ENCODE measurements around the gene IGF2BP3. TPM values are rescaled to one million over a fixed set of nuclear protein-coding genes. Genes with fewer than 3 reads are reported as not detected.
"Not testable (repeated sequence)": the region's sequence is repeated elsewhere in the genome, so short reads cannot be mapped to it uniquely, and the experiment has no call there.

The IGF2BP3 gene
- total and polyA plus RNA-seq, 5 experiments from 2014 or later, result 0.09 to 0.64 TPM; not detected in 3

DNA sequence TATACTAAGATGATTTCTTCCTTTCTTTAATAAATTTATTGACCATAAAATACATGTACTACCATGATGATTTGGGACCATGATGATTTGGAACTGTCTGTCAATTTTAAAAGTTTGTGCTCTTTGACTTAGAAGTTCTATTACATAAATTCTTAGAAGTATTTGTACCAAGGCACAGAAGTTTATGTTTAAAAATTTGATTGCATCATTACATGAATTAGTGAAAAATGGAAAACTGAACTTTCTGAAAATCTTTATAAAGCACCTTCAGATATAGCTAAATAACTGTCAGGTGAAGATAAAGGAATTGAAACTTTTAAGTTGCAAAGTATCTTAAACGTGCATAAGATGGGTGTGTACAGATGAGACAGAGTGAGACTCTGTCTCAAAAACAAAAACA, 139.2 kb downstream of the IGF2BP3 start:
- no peak for DNase-seq
- no peak for ATAC-seq
- no peak overlapping the region for H3K4me3 Mint-ChIP-seq
- no peak overlapping the region for H3K27ac Mint-ChIP-seq
- POLR2A ChIA-PET, result no interaction called here
- H3K36me3 Mint-ChIP-seq, result no peaks in the 10 kb centered on the region
- peaks cover 0 to 6% (median 0%) of the 10 kb centered on the region in 5 donors for H3K27me3 Mint-ChIP-seq
- no peaks in the 10 kb centered on the region for H3K9me3 Mint-ChIP-seq
- H3K4me1 Mint-ChIP-seq, result peaks cover 0 to 3% (median 0%) of the 10 kb centered on the region in 4 donors

DNA sequence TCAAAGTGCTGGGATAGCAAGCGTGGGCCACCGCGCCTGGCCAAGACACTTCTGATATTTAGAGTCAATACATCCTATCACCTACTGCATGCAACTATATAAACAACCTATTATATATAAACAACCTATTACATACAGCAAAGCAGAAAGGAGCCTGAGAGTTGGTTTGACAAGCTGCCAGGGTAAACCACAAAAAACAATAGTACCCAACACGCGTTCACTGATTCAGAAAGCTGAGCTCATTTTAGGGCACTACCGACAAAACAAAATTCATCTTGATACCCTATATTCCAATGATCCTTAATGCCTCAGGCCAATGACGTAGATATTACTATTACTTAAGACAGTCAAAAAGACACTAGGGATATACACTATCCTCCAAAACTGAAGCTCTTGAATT, 154.9 kb downstream of the IGF2BP3 start:
- Mint-ChIP-seq H3K9me3 (no peaks in the 10 kb centered on the region), H3K4me3 (no peak overlapping the region), H3K36me3 (peaks cover 0 to 9% (median 5%) of the 10 kb centered on the region in 3 donors), H3K27me3 (peaks cover 0 to 5% (median 3%) of the 10 kb centered on the region in 5 donors), H3K4me1 (peaks cover 4 to 18% (median 15%) of the 10 kb centered on the region in 4 donors), H3K27ac (no peak overlapping the region)
- no peak for DNase-seq
- ATAC-seq, result no peak
- POLR2A ChIA-PET, result interaction anchor here (0.9 kb wide), 1 partner anchor 12 kb away, joined by 5 read pairs; no protein-coding TSS in a partner anchor

DNA sequence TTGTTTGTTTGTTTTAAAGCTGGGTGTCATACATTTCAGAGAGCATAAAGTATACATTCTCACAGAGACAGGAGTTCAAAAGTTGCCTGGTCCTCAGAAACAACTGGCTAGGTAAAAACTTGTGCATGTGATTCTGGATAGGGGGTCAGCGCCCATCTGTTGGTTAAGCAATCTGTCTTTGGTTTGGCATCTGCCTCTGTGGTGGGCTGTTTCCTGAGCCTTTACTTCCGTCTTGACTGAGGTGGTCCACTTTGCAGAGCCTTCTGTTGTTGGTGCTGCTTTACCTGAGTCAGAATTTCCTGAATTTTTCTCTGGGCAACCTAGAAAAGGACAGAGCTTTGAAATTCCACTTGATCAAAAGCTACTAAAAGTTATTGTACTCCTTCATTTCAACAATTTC, 158.2 kb downstream of the IGF2BP3 start:
- H3K9me3 Mint-ChIP-seq, POLR2A ChIA-PET, H3K27me3 Mint-ChIP-seq, H3K4me3 Mint-ChIP-seq, ATAC-seq, DNase-seq: not testable (repeated sequence)
- H3K4me1 Mint-ChIP-seq, result peaks cover 7 to 22% (median 19%) of the 10 kb centered on the region in 4 donors
- H3K36me3 Mint-ChIP-seq, result peaks cover 0 to 40% (median 6%) of the 10 kb centered on the region in 3 donors
- peak overlapping the region in 8 of 10 donors; percentile 20 to 85 (median 56) for H3K27ac Mint-ChIP-seq

DNA sequence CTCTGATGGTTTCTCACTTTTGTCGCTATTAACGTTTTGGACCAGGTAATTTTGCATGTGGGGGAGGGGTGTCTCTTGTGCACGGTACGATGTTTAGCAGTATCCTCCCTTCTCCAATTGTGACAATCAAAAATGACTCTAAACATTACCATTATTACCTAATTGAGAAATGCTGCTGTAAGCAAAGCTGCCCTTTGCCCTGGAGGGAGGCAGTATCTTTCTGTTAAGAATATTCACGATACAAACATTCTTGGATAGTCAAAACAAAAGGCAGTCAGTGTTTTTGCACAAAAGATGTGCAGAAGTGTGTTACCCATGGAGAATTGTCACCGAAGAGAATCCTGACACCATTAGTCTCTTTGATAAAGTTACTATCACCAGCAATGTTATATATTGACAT, 161.5 kb downstream of the IGF2BP3 start:
- Mint-ChIP-seq H3K36me3 (peaks cover 0 to 74% (median 14%) of the 10 kb centered on the region in 3 donors), H3K27ac (peak overlapping the region in 2 of 10 donors; percentile 13 to 26), H3K9me3 (no peaks in the 10 kb centered on the region), H3K27me3 (no peaks in the 10 kb centered on the region), H3K4me3 (no peak overlapping the region), H3K4me1 (peaks cover 26 to 48% (median 44%) of the 10 kb centered on the region in 4 donors)
- ATAC-seq, result no peak
- no peak for DNase-seq
- POLR2A ChIA-PET, result no interaction called here

DNA sequence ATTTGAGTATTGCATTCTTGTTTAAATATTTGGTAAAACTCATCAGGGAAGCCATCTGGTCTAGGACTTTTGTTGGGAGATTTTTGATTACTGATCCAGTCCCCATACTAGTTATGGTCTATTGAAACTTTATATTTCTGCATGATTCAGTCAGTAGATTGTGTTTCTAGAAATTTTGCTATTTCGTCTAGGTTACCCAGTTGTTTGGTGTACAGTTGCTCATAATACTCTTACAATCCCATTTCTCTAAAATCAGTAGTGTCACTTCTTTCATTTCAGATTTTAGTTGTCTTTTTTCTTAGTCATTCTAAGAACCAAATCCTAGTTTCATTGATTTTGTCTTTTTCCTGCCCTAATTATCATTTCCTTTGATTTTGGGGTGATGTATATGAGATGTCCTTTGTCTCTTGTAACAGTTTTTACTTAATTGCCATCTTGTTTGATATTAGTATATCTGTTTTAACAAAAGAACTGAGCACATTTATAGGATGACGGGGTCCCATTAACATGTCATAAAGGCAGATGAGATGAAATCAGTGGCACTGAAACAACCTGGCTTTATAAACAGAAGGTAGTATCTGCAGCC, 163.3 kb downstream of the IGF2BP3 start:
- H3K27ac Mint-ChIP-seq, result peak overlapping the region in 8 of 10 donors; percentile 22 to 66 (median 42)
- DNase-seq (no peak), ATAC-seq (no peak)
- no peaks in the 10 kb centered on the region for H3K9me3 Mint-ChIP-seq
- H3K4me3 Mint-ChIP-seq, result no peak overlapping the region
- POLR2A ChIA-PET, result no interaction called here
- H3K4me1 Mint-ChIP-seq, result peaks cover 31 to 55% (median 48%) of the 10 kb centered on the region in 4 donors
- no peaks in the 10 kb centered on the region for H3K27me3 Mint-ChIP-seq
- peaks cover 0 to 90% (median 21%) of the 10 kb centered on the region in 3 donors for H3K36me3 Mint-ChIP-seq

DNA sequence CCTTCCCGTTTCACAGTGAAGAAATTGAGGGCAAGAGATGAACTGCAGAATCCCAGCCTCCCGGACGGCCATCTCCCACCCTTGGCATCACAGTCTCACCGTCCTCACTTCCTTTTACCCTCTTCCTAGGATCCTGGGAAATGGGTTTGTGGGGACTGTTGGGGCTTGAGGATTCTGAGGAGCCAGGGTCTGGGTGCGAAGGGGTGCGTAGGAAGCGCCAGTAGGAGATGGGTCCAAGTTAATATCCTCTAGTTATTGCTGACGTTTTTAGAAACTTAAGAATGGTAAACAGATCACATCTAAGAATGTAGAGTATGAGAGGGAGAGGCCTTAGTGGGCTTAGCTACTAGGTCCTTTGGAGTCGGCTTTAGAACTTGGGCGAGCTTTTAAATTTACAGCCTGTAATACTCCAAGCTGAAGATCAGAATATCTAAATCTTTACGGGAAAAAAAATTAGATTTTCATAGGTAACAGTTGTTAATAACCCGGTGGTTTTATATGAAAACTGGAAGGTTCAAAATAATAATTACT, 170.5 kb downstream of the IGF2BP3 start:
- Mint-ChIP-seq H3K36me3 (peaks cover 0 to 38% (median 12%) of the 10 kb centered on the region in 3 donors), H3K4me3 (peak overlapping the region; percentile 87 to 95 (median 92)), H3K27me3 (no peaks in the 10 kb centered on the region), H3K4me1 (peaks cover 34 to 58% (median 53%) of the 10 kb centered on the region in 4 donors), H3K27ac (peak overlapping the region; percentile 94 to 99 (median 98)), H3K9me3 (peaks cover 0 to 4% (median 0%) of the 10 kb centered on the region in 9 donors)
- ATAC-seq (no peak), DNase-seq (no peak)
- POLR2A ChIA-PET, result interaction anchor here (1.5 to 2.9 kb wide), 3 partner anchors 46 to 380 kb away, joined by 4 to 13 read pairs (median 7); partner anchors contain the start of gene FAM221A

DNA sequence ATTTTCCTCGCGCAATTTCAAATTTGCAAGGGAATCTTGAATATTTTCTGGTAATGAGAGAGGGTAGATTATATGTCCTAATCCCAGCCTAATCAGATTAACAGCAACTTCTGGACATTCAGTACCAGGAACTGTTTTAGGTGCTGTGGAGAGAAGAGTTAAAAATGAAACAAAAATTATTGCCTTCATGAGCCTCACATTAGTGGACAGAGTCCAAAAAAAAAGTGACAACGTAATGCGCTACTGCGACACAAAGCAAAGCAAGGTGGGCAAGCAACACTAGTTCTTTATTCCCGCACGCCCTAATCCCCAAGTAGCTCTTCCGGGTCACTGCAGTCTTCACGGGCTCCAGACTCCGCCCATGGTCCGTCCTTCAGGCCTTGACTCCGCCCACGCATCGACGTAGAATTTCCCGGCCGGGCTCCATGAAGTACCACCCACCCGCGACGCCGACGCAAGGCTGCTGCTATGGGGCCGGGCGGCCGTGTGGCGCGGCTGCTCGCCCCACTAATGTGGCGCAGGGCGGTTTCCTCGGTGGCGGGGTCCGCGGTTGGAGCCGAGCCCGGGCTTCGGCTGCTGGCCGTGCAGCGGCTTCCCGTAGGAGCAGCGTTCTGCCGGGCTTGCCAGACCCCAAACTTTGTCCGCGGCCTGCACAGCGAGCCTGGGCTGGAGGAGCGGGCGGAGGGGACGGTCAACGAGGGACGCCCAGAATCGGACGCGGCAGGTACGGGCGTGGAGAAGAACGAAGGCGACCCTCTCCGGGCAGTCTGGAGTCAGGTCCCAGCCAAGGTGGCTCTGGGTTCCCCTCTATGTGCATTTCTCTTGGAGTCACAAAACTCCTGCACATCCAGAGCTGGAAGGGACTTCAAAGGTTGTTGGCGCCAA, 171.2 kb downstream of the IGF2BP3 start, which contains the start of gene MALSU1:
TSS of gene MALSU1 (plus strand) at position 455 of the 885 bp plus-strand sequence. CDS start at position 469, 14 bp downstream.
- POLR2A ChIA-PET, result interaction anchor here (0.7 to 2.9 kb wide), 8 partner anchors 30 to 1826 kb away, joined by 3 to 13 read pairs (median 4); partner anchors contain the start of genes CYCS and FAM221A

DNA sequence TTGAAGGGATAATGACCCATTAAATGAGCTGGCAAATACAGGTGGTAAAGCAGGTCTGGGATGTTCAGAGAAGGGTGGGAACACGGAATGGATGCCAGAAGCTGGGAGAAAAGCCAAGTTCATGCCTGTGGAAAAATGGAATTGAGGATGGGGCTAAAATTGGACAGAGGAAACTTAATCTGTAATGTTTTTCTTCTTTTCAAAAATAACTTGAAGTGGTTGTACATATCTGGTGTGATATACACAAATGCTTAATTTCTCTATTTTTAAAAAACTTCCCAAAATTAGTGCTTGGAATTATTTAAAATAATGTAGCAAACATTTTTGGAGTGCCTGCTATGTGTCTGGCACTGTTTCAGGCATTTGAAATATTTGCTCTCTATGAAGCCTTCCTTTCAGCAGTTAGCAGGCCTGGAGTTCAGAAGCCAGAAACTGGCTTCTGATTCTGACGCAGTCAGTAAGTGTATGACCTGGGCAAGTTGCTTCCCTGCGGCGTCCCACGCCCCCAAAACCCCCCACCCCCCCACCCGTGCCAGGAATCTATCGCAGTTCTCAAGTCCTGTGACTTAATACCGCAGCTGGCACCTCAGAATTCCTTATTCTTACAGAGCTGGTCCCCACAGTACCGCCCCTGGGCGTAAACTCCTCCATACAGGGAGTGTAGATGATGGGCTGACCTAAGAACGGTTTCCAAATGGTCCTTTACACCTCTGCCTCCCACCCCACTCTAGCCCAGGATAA, 172.0 kb downstream of the IGF2BP3 start:
- H3K4me1 Mint-ChIP-seq, result peaks cover 25 to 44% (median 42%) of the 10 kb centered on the region in 4 donors
- POLR2A ChIA-PET, result interaction anchor here (0.6 to 2.9 kb wide), 11 partner anchors 29 to 382 kb away, joined by 3 to 13 read pairs (median 4); partner anchors contain the start of gene FAM221A
- H3K36me3 Mint-ChIP-seq, result peaks cover 0 to 25% (median 7%) of the 10 kb centered on the region in 3 donors
- peak in 1 of 2 donors; percentile 2 for ATAC-seq
- peak overlapping the region; percentile 87 to 95 (median 92) for H3K4me3 Mint-ChIP-seq
- peaks cover 0 to 5% (median 0%) of the 10 kb centered on the region in 5 donors for H3K27me3 Mint-ChIP-seq
- H3K9me3 Mint-ChIP-seq, result peaks cover 0 to 4% (median 0%) of the 10 kb centered on the region in 9 donors
- H3K27ac Mint-ChIP-seq, result peak overlapping the region; percentile 94 to 99 (median 98)
- no peak for DNase-seq

More for the DNA sequence above, 171.2 kb downstream of the IGF2BP3 start, which contains the start of gene MALSU1:
- Mint-ChIP-seq H3K9me3 (peaks cover 0 to 4% (median 0%) of the 10 kb centered on the region in 9 donors), H3K4me1 (peaks cover 27 to 51% (median 46%) of the 10 kb centered on the region in 4 donors), H3K4me3 (peak within 1 kb of the TSS; percentile 87 to 95 (median 92)), H3K36me3 (peaks cover 0 to 31% (median 7%) of the 10 kb centered on the region in 3 donors), H3K27me3 (no peaks in the 10 kb centered on the region), H3K27ac (peak within 1 kb of the TSS; percentile 94 to 99 (median 98))
- peak; percentile 88 to 97 (median 95) for DNase-seq
- peak; percentile 98 to 99 for ATAC-seq

DNA sequence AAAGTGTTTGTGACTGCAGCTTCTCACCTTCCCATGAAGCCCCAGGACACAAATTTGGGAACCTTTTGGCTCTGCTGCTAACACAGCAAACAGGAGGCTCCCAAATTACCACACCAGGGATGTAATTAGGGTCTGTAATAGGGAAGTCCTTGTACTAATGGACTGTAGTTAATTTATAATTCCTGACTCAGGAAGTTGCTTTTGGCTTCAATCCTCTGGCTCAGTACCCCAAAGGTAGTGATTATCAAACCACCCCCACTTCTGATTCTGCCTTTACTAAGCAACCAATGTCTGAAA, 174.9 kb downstream of the IGF2BP3 start:
- ATAC-seq (no peak), DNase-seq (no peak)
- H3K9me3 Mint-ChIP-seq, result peaks cover 0 to 4% (median 0%) of the 10 kb centered on the region in 9 donors
- H3K4me1 Mint-ChIP-seq, result peaks cover 10 to 21% (median 18%) of the 10 kb centered on the region in 4 donors
- H3K27ac Mint-ChIP-seq, result peak overlapping the region in 1 of 10 donors; percentile 64
- H3K4me3 Mint-ChIP-seq, result no peak overlapping the region
- no peaks in the 10 kb centered on the region for H3K36me3 Mint-ChIP-seq
- peaks cover 0 to 5% (median 0%) of the 10 kb centered on the region in 5 donors for H3K27me3 Mint-ChIP-seq
- POLR2A ChIA-PET, result interaction anchor here (0.6 kb wide), 1 partner anchor 234 kb away, joined by 3 read pairs; no protein-coding TSS in a partner anchor

DNA sequence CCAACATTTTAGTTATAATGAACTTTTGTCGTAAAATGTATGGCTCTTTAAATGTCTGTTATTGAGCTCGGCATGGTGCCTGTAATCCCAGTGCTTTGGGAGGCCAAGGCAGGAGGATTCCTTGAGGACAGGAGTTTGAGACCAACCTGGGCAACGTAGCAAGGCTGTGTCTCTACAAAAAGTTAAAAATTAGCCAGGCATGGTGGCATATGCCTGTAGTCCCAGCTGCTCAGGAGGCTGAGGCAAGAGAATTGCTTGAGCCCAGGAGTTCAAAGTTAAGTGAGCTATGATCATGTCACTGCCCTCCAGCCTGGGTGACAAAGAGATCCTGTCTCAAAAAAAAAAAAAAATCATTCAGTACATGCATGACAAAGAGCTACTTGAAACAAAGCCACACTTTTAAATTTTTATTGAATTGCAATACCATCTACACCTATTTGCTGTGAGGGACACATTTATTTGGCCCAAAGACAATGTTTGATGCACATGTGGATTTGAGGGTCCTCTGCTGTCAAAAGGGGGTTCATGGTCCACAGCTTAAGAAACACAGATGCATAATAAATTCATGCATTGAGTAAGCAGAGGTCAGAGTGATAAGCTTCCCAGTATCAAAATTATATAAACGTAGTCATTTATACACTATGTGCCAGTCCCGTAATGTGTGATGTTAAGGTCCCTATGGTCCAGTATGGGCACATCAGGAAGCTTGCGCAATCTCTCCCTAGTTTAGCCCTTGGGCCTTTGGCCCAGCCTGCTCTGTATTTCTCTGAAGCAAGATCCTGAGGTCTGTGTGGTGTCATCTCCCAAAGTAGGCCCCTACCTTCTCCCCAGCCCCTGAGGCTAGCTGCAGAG, 175.5 kb downstream of the IGF2BP3 start:
- Mint-ChIP-seq H3K27me3 (peaks cover 0 to 5% (median 0%) of the 10 kb centered on the region in 5 donors), H3K4me1 (peaks cover 6 to 20% (median 12%) of the 10 kb centered on the region in 4 donors), H3K27ac (peak overlapping the region in 1 of 10 donors; percentile 64), H3K4me3 (no peak overlapping the region), H3K36me3 (no peaks in the 10 kb centered on the region), H3K9me3 (peaks cover 0 to 4% (median 0%) of the 10 kb centered on the region in 9 donors)
- POLR2A ChIA-PET, result interaction anchor here (0.6 kb wide), 2 partner anchors 234 to 238 kb away, joined by 3 read pairs; partner anchors contain the start of gene TRA2A
- ATAC-seq (no peak), DNase-seq (no peak)

Data from naive thymus-derived CD8-positive, alpha-beta T cell (primary cell).